ENCODE data around the gene PTPN3.

- TF ChIP-seq, protein P1, sequence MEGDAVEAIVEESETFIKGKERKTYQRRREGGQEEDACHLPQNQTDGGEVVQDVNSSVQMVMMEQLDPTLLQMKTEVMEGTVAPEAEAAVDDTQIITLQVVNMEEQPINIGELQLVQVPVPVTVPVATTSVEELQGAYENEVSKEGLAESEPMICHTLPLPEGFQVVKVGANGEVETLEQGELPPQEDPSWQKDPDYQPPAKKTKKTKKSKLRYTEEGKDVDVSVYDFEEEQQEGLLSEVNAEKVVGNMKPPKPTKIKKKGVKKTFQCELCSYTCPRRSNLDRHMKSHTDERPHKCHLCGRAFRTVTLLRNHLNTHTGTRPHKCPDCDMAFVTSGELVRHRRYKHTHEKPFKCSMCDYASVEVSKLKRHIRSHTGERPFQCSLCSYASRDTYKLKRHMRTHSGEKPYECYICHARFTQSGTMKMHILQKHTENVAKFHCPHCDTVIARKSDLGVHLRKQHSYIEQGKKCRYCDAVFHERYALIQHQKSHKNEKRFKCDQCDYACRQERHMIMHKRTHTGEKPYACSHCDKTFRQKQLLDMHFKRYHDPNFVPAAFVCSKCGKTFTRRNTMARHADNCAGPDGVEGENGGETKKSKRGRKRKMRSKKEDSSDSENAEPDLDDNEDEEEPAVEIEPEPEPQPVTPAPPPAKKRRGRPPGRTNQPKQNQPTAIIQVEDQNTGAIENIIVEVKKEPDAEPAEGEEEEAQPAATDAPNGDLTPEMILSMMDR (IDR thresholded peaks at IDR 0.05): no peak
- no peak for TF ChIP-seq SIN3A (IDR thresholded peaks at IDR 0.05; ENCODE audit: borderline replicate concordance, insufficient read depth, low read depth, low read length)
Observed at GRCh38 chr9:109422641-109423040, 75.5 kb downstream of the PTPN3 start.
